Measurements from ENCODE around the gene SLC35F3. TPM values are rescaled to one million over a fixed set of nuclear protein-coding genes. Genes with fewer than 3 reads are reported as not detected.
A peak's percentile ranks its signal among the peaks of the same experiment; 100 is the strongest.

SLC35F3 gene
- total RNA-seq, 4 donors from 2014 or later: 0.82 TPM; not detected in 3

DNA sequence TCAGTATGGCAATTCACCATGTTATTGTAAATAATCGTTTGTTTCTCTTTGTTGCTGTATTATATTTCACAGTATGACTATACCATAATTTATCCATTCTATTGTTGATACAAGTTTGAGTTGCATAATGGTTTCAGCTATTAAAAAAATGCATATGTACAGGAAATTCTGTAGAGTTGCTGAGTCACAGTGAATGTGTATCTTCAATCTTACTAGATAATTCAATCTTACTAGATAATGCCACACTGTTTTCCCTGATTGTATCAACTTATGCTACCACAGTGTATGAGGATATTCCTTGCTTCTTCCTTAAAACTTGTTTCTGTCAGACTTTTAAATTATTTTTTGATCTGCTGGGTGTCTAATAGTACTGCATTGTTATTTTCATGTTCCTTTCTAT lies 465.3 kb downstream of the SLC35F3 start:
- Histone ChIP-seq H3K27ac (no peak overlapping the region), H3K27me3 (no peaks in the 10 kb centered on the region), H3K36me3 (no peaks in the 10 kb centered on the region), H3K9me3 (no peaks in the 10 kb centered on the region), H3K4me3 (no peak overlapping the region), H3K4me1 (peaks cover 18 to 20% of the 10 kb centered on the region in 2 donors)
- TF ChIP-seq, protein P1, sequence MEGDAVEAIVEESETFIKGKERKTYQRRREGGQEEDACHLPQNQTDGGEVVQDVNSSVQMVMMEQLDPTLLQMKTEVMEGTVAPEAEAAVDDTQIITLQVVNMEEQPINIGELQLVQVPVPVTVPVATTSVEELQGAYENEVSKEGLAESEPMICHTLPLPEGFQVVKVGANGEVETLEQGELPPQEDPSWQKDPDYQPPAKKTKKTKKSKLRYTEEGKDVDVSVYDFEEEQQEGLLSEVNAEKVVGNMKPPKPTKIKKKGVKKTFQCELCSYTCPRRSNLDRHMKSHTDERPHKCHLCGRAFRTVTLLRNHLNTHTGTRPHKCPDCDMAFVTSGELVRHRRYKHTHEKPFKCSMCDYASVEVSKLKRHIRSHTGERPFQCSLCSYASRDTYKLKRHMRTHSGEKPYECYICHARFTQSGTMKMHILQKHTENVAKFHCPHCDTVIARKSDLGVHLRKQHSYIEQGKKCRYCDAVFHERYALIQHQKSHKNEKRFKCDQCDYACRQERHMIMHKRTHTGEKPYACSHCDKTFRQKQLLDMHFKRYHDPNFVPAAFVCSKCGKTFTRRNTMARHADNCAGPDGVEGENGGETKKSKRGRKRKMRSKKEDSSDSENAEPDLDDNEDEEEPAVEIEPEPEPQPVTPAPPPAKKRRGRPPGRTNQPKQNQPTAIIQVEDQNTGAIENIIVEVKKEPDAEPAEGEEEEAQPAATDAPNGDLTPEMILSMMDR (IDR thresholded peaks at IDR 0.05 in 4 of 5, conservative IDR thresholded peaks at IDR 0.05 in 1 of 5): no peak
- TF ChIP-seq POLR2A (IDR thresholded peaks at IDR 0.05): no peak
- intact Hi-C loops (cut with DNase I; ENCODE audit: low total_unique reads) (loop anchor here (5.0 kb wide), 1 partner anchor 108 kb away; the partner anchor contains the start of gene TARBP1), in situ Hi-C loops (cut with MboI; ENCODE audit: low sequenced_read_pairs in 4 of 4) (no loop called here)
- no peak for DNase-seq
- ATAC-seq: no peak

DNA sequence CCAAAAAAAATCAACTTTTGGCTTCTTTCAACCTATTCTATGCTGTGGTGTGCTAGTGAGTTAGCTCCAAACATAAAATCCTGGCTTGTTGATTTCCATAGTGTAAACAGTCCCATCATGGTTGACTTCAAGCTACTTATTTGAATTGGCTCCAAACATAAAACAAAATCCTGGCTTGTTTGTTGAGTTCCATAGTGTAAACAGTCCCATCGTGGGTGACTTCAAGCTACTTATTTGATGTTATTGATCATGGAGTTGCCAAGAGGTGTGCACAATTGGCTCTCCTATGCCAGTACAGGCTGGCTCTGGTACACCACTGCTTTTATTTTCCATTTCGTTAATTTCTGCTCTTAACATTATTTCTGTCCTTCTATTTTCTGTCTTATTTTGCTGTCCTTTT lies 466.9 kb downstream of the SLC35F3 start:
- no peak for TF ChIP-seq POLR2A (IDR thresholded peaks at IDR 0.05)
- TF ChIP-seq, protein P1 (IDR thresholded peaks at IDR 0.05 in 4 of 5, conservative IDR thresholded peaks at IDR 0.05 in 1 of 5): no peak
- in situ Hi-C loops (cut with MboI; ENCODE audit: low sequenced_read_pairs in 4 of 4) (no loop called here), intact Hi-C loops (cut with DNase I; ENCODE audit: low total_unique reads) (loop anchor here (5.0 kb wide), 1 partner anchor 106 kb away; the partner anchor contains the start of gene TARBP1)

DNA sequence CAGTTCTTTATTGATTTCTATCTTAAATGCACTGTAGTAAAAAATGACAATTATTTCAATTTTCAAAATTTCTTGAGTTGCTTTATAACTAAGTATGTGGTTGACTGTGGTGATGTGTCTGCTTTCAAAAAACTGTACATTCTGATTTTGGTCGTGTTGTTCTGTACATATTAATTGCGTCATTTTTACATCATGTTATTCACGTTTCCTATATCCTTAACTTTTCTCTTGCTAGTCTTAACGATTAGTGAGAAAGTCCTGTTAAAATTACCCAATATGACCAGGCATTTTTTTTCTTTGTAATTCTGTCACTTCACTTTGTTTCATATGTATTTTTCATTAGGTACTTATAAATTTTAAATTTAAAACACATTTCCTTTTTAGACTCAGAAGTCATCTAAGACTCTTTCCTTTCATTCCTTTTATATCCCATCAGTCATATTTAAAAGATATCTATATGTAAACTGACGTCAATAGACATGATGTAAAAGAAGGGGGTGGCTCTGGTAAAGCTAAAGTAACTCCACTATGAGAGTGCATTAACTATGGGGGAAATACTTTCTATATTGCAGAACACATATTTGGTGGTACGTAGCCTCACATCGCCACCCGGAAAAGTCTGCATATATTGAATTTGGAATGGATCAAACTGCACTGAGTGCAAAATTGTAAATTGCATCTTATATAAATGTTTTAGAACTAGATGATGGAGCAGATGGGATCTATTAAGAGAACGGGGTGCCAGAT lies 467.7 kb downstream of the SLC35F3 start:
- TF ChIP-seq, protein P1 (IDR thresholded peaks at IDR 0.05 in 4 of 5, conservative IDR thresholded peaks at IDR 0.05 in 1 of 5): no peak
- no peak for TF ChIP-seq POLR2A (IDR thresholded peaks at IDR 0.05)
- peak overlapping the region; percentile 91 to 97 (median 96) for H3K27ac ChIP-seq
- H3K27me3 ChIP-seq: no peaks in the 10 kb centered on the region
- intact Hi-C loops (cut with DNase I; ENCODE audit: low total_unique reads) (loop anchor here (5.0 kb wide), 1 partner anchor 105 kb away; the partner anchor contains the start of gene TARBP1), in situ Hi-C loops (cut with MboI; ENCODE audit: low sequenced_read_pairs in 4 of 4) (no loop called here)
- H3K4me3 ChIP-seq: peak overlapping the region; percentile 82 to 96 (median 95)
- H3K36me3 ChIP-seq: peaks cover 0 to 22% of the 10 kb centered on the region in 2 donors
- DNase-seq: no peak
- ATAC-seq: no peak
- peaks cover 18 to 30% of the 10 kb centered on the region in 2 donors for H3K4me1 ChIP-seq
- H3K9me3 ChIP-seq: no peaks in the 10 kb centered on the region

More for the DNA sequence above, 466.9 kb downstream of the SLC35F3 start:
- Histone ChIP-seq H3K9me3 (no peaks in the 10 kb centered on the region), H3K27ac (no peak overlapping the region), H3K36me3 (peaks cover 0 to 15% of the 10 kb centered on the region in 2 donors), H3K4me3 (no peak overlapping the region), H3K27me3 (no peaks in the 10 kb centered on the region), H3K4me1 (peaks cover 18 to 30% of the 10 kb centered on the region in 2 donors)
- ATAC-seq (no peak), DNase-seq (no peak)

DNA sequence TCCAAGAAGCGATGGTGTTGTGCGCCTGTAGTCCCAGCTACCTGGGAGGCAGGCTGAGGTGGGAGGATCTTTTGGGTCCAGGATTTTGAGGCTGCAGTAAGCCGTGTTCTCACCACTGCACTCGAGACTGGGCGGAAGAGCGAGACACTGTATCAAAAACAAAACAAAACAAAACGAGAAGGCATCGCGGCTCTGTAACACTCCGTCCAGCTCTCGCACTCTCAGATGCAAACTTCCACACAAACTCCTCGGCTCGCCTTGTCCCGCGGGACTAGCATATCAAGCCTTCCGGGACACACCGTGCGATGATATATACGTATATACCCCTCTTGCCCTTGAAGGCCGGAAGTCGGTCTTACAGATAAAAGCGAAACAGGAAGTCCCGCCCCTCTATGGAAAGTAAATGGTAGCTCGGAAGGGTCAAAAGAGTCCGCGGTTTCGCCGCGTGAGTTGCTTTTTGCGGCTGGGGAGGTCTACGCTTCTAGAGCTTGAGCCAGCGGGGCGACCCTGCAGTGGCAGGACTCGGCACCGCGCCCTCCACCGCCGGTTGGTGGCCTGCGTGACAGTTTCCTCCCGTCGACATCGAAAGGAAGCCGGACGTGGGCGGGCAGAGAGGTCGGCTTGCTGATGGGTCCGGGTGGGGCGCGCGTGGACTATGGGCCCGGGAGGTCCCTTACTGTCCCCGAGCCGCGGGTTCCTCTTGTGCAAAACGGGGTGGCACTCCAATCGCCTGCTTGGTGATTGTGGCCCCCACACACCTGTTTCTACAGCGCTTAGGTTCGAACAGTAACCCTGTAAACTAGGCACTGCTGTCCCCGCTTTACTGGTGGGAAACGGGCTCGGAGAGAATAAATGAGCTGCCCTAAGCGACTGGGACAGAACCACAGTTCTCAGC lies 468.8 kb downstream of the SLC35F3 start, which contains the start of gene COA6:
TSS of gene COA6 (plus strand) at position 393 of the 895 bp plus-strand sequence. CDS start at position 404, 11 bp downstream.
- in situ Hi-C loops (cut with MboI; ENCODE audit: low sequenced_read_pairs in 4 of 4): no loop called here
- ATAC-seq: peak; percentile 99
- peaks cover 0 to 34% of the 10 kb centered on the region in 2 donors for H3K36me3 ChIP-seq
- peak; percentile 85 to 89 for TF ChIP-seq POLR2A (IDR thresholded peaks at IDR 0.05)
- TF ChIP-seq, protein P1 (IDR thresholded peaks at IDR 0.05 in 4 of 5, conservative IDR thresholded peaks at IDR 0.05 in 1 of 5): peak in 1 of 5 experiments; percentile 53
- H3K27ac ChIP-seq: peak within 1 kb of the TSS; percentile 91 to 97 (median 96)
- H3K9me3 ChIP-seq: no peaks in the 10 kb centered on the region
- peak; percentile 88 to 91 for DNase-seq
- H3K27me3 ChIP-seq: no peaks in the 10 kb centered on the region
- H3K4me1 ChIP-seq: peaks cover 18 to 30% of the 10 kb centered on the region in 2 donors
- intact Hi-C loops (cut with DNase I; ENCODE audit: low total_unique reads): loop anchor here (5.0 kb wide), 1 partner anchor 104 kb away; the partner anchor contains the start of gene TARBP1
- peak within 1 kb of the TSS; percentile 82 to 96 (median 95) for H3K4me3 ChIP-seq
